ENCODE measurements around the gene MEX3D.

DNA sequence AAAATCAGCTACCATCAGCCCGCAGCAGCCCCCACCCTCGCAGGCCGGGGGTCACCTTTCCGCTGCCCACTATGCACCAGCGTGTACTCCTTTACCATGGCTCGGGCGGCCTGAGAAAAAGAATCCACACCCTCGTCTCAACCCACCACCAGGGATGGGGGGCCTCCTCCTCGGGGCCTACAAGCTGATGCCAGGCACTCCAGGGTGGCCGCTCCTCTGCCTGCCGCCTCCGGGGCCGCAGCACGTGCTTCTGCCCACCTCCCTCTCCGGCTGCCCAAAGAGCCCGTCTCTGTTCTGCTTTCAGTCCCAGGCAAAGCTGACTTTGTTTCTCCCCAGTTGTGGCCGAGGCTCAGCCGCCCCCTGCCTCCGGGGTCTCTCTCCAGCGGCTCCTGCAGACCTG lies 11.1 kb upstream of the MEX3D start:
- TF ChIP-seq, protein P1, sequence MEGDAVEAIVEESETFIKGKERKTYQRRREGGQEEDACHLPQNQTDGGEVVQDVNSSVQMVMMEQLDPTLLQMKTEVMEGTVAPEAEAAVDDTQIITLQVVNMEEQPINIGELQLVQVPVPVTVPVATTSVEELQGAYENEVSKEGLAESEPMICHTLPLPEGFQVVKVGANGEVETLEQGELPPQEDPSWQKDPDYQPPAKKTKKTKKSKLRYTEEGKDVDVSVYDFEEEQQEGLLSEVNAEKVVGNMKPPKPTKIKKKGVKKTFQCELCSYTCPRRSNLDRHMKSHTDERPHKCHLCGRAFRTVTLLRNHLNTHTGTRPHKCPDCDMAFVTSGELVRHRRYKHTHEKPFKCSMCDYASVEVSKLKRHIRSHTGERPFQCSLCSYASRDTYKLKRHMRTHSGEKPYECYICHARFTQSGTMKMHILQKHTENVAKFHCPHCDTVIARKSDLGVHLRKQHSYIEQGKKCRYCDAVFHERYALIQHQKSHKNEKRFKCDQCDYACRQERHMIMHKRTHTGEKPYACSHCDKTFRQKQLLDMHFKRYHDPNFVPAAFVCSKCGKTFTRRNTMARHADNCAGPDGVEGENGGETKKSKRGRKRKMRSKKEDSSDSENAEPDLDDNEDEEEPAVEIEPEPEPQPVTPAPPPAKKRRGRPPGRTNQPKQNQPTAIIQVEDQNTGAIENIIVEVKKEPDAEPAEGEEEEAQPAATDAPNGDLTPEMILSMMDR (IDR thresholded peaks at IDR 0.05) = no peak
- TF ChIP-seq EP300 (IDR thresholded peaks at IDR 0.05) (no peak), POLR2AphosphoS5 (IDR thresholded peaks at IDR 0.05) (no peak)

All from esophagus muscularis mucosa (tissue), 4 donors.